HEK293T (cell line): ENCODE data around the gene TBCK.
"Not testable (repeated sequence)": the region's sequence is repeated elsewhere in the genome, so short reads cannot be mapped to it uniquely, and the experiment has no call there.

Experiments used
- CTCF ChIA-PET: fragments of 350-600 bp; formaldehyde crosslinking; extraction: SDS; loops from one replicate; lab custom pipeline; 2021; ENCODE audit warnings: antibody characterized with exemption, inconsistent platforms; lab: Yijun Ruan, JAX
- POLR2A ChIA-PET: fragments of 350-600 bp; formaldehyde crosslinking; extraction: SDS; loops from one replicate; lab custom pipeline; 2020; ENCODE audit warnings: antibody characterized with exemption, inconsistent platforms; lab: Yijun Ruan, JAX
- DNase-seq: peaks from one replicate; pipeline ENCODE4 v3.0.0; 2012; ENCODE audit warnings: mixed read lengths; ENCODE audit errors: extremely low spot score
- ARNT ChIP-seq: fragments of 450-650 bp; IDR thresholded peaks from 2 replicates; pipeline ENCODE4 v1.6.1; 2017; ENCODE audit warnings: mild to moderate bottlenecking
- BHLHE40 ChIP-seq: fragments of 450-650 bp; IDR thresholded peaks from 2 replicates; pipeline ENCODE4 v1.6.1; 2016; ENCODE audit warnings: mild to moderate bottlenecking, moderate library complexity, borderline replicate concordance
- CTBP1 ChIP-seq: fragments of 450-650 bp; IDR thresholded peaks from 2 replicates; pipeline ENCODE4 v1.6.1; 2016; ENCODE audit warnings: borderline replicate concordance
- ELF4 ChIP-seq: fragments of 450-650 bp; IDR thresholded peaks from 2 replicates; pipeline ENCODE4 v1.6.1; 2017; ENCODE audit warnings: antibody characterized with exemption
- FOXA1 ChIP-seq: fragments of 450-650 bp; IDR thresholded peaks from 2 replicates; pipeline ENCODE4 v1.6.1; 2016; ENCODE audit warnings: mild to moderate bottlenecking
- FOXK2 ChIP-seq: fragments of 450-650 bp; IDR thresholded peaks from 2 replicates; pipeline ENCODE4 v1.6.1; 2016; ENCODE audit warnings: mild to moderate bottlenecking
- FOXM1 ChIP-seq: fragments of 450-650 bp; IDR thresholded peaks from 2 replicates; pipeline ENCODE4 v1.6.1; 2017; ENCODE audit warnings: mild to moderate bottlenecking, borderline replicate concordance
- HDGF ChIP-seq: fragments of 450-650 bp; IDR thresholded peaks from 2 replicates; pipeline ENCODE4 v1.6.1; 2017; ENCODE audit warnings: antibody characterized with exemption, borderline replicate concordance
- L3MBTL2 ChIP-seq: fragments of 450-650 bp; conservative IDR thresholded peaks from 2 replicates; pipeline ENCODE4 v1.6.1; 2016; ENCODE audit warnings: mild to moderate bottlenecking
- LEF1 ChIP-seq: fragments of 450-650 bp; IDR thresholded peaks from 2 replicates; pipeline ENCODE4 v1.6.1; 2017; ENCODE audit warnings: mild to moderate bottlenecking, borderline replicate concordance
- NFRKB ChIP-seq: fragments of 450-650 bp; IDR thresholded peaks from 2 replicates; pipeline ENCODE4 v1.6.1; 2016; ENCODE audit warnings: mild to moderate bottlenecking, moderate library complexity
- SP1 ChIP-seq: fragments of 450-650 bp; IDR thresholded peaks from 2 replicates; pipeline ENCODE4 v1.6.1; 2017
- SUZ12 ChIP-seq: fragments of 450-650 bp; IDR thresholded peaks from 2 replicates; pipeline ENCODE4 v1.6.1; 2016; ENCODE audit warnings: mild to moderate bottlenecking
- TARDBP ChIP-seq: fragments of 450-650 bp; IDR thresholded peaks from 2 replicates; pipeline ENCODE4 v1.6.1; 2016
- ZNF384 ChIP-seq: fragments of 450-650 bp; IDR thresholded peaks from 2 replicates; pipeline ENCODE4 v1.6.1; 2016
- TF ChIP-seq, protein P1 (sequence below): fragments of 450-650 bp; IDR thresholded peaks from 2 replicates; pipeline ENCODE4 v1.6.1; 2016

Gene TBCK

GRCh38 chr4:106333186-106333585, 17.2 kb upstream of the TBCK start:
- no peak for DNase-seq
- TF ChIP-seq LEF1 (no peak), NFRKB (no peak), SP1 (no peak), ARNT (no peak), FOXM1 (no peak), HDGF (no peak), FOXK2 (no peak), BHLHE40 (no peak), SUZ12 (no peak), ZNF384 (no peak), ELF4 (no peak), TARDBP (no peak), FOXA1 (no peak), CTBP1 (no peak)
- TF ChIP-seq, protein P1, sequence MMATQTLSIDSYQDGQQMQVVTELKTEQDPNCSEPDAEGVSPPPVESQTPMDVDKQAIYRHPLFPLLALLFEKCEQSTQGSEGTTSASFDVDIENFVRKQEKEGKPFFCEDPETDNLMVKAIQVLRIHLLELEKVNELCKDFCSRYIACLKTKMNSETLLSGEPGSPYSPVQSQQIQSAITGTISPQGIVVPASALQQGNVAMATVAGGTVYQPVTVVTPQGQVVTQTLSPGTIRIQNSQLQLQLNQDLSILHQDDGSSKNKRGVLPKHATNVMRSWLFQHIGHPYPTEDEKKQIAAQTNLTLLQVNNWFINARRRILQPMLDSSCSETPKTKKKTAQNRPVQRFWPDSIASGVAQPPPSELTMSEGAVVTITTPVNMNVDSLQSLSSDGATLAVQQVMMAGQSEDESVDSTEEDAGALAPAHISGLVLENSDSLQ = no peak
- ChIA-PET POLR2A (no interaction called here), CTCF (no interaction called here)

DNA sequence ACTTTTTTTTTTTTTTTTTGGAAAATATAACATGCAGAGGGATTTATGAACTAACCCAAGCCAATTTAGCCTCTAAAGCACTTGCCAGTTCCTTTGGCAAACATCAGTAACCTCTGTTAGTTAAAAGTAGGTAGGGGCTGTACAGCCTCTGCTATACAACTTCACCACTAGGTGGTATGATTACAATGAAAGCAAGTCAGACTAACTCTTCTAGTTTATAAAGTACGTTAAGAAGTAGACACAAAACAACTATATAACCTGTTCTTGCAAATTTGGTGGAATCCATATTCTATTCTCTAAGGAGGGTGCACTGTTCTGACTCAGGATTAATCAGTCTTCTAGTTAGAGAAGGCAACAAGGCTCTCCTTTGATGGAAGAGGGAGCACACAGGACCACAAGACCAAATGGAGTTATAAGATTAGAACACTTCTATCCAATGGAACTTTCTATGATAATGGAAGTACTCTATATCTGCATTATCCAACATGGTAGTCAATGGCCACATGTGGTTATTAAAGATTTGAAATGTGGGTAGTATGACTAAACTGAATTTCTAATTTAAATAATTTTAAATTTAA, 13.1 kb upstream of the TBCK start:
- peak; percentile 34 for DNase-seq
- no peak for TF ChIP-seq BHLHE40
- TF ChIP-seq ARNT = no peak
- TF ChIP-seq TARDBP = no peak
- TF ChIP-seq NFRKB = no peak
- TF ChIP-seq, protein P1 = no peak
- POLR2A ChIA-PET = no interaction called here
- CTCF ChIA-PET = interaction anchor here (0.6 to 1.3 kb wide), 9 partner anchors 13 to 991 kb away, joined by 3 to 9 read pairs (median 4); partner anchors contain the start of gene TBCK

GRCh38 chr4:106325800-106326199, 9.8 kb upstream of the TBCK start:
- ChIA-PET CTCF (no interaction called here), POLR2A (no interaction called here)
- no peak for DNase-seq
- TF ChIP-seq FOXA1 (no peak), CTBP1 (no peak), ARNT (no peak), FOXM1 (no peak), LEF1 (no peak), HDGF (no peak), BHLHE40 (no peak), TARDBP (no peak), ELF4 (no peak), NFRKB (no peak), ZNF384 (no peak), SP1 (no peak)
- TF ChIP-seq, protein P1 = no peak

- ChIA-PET CTCF (no interaction called here), POLR2A (no interaction called here)
- no peak for DNase-seq
- TF ChIP-seq FOXA1 (no peak), FOXM1 (no peak), FOXK2 (no peak), TARDBP (no peak), HDGF (no peak), ARNT (no peak), BHLHE40 (no peak), NFRKB (no peak), ZNF384 (no peak), ELF4 (no peak), LEF1 (no peak), SUZ12 (no peak), SP1 (no peak), L3MBTL2 (no peak), CTBP1 (no peak)
- TF ChIP-seq, protein P1 = no peak
Observed at GRCh38 chr4:106323119-106323518, 7.1 kb upstream of the TBCK start.

DNA sequence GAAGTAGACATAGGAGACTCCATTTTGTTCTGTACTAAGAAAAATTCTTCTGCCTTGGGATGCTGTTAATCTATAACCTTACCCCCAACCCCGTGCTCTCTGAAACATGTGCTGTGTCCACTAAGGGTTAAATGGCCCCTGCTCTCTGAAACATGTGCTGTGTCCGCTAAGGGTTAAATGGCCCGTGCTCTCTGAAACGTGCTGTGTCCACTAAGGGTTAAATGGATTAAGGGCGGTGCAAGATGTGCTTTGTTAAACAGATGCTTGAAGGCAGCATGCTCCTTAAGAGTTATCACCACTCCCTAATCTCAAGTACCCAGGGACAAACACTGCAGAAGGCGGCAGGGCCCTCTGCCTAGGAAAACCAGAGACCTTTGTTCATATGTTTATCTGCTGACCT, 5.8 kb upstream of the TBCK start:
- CTCF ChIA-PET, POLR2A ChIA-PET, DNase-seq: not testable (repeated sequence)

GRCh38 chr4:106321168-106321567, 5.2 kb upstream of the TBCK start:
- CTCF ChIA-PET, DNase-seq, POLR2A ChIA-PET: not testable (repeated sequence)

DNA sequence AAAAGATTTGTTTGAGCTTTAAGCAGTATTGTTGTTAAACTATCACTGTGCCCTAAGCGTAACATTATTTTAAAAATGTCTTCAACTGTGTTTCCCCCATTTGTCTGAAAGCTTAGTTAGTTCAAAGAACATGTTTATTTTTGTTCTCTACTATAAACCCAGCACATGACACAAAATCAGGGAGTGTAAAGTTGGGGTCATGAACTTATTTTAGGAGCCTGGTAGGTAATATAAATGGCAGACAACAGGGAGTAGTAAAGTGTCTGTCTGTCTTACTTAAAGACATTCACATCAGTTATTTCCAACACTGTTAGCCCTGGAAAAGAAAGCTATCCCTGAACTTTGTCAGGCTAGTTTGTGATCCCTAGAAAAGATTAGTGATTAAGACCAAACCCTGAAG, 4.2 kb upstream of the TBCK start:
- TF ChIP-seq SP1 = no peak
- TF ChIP-seq TARDBP = no peak
- no peak for TF ChIP-seq ELF4
- no peak for TF ChIP-seq LEF1
- TF ChIP-seq L3MBTL2 = no peak
- TF ChIP-seq SUZ12 = no peak
- TF ChIP-seq FOXA1 = no peak
- no peak for TF ChIP-seq FOXK2
- TF ChIP-seq NFRKB = no peak
- no peak for TF ChIP-seq ARNT
- TF ChIP-seq ZNF384 = no peak
- CTCF ChIA-PET = no interaction called here
- DNase-seq = no peak
- POLR2A ChIA-PET = no interaction called here
